Esophagus mucosa (tissue), 1 donor: ENCODE measurements around the gene ERC2. TPM values are rescaled to one million over a fixed set of nuclear protein-coding genes. Genes with fewer than 3 reads are reported as not detected.

Experiments used
- ATAC-seq: fragments of 200-7000 bp; cut with Tn5 transposase; one replicate; pipeline ENCODE4 v1.9.1; 2020
- total RNA-seq: library from RNA; stranded (reverse); gene quantifications from one replicate; pipeline ENCODE4 v1.2.4, GENCODE V29; 2023
- donor health status: DM: yes; HTN: yes; CAD: no.

Gene ERC2
- total RNA-seq, 1 donor from 2014 or later: 0.48 TPM

- ATAC-seq: no peak
Measured at GRCh38 chr3:55631766-55632331, 836.4 kb downstream of the ERC2 start.

- no peak for ATAC-seq
Measured at GRCh38 chr3:55630921-55631299, 837.4 kb downstream of the ERC2 start.

GRCh38 chr3:55630280-55630920, 837.9 kb downstream of the ERC2 start:
- no peak for ATAC-seq

GRCh38 chr3:55629432-55629831, 838.8 kb downstream of the ERC2 start:
- ATAC-seq: no peak

GRCh38 chr3:55626279-55626665, 842.0 kb downstream of the ERC2 start:
- no peak for ATAC-seq

- peak; percentile 95 for ATAC-seq
Measured at GRCh38 chr3:55624238-55624637, 844.0 kb downstream of the ERC2 start.

GRCh38 chr3:55623786-55624185, 844.5 kb downstream of the ERC2 start:
- no peak for ATAC-seq

- no peak for ATAC-seq
Measured at GRCh38 chr3:55622733-55623132, 845.5 kb downstream of the ERC2 start.

GRCh38 chr3:55622116-55622515, 846.2 kb downstream of the ERC2 start:
- ATAC-seq: no peak

- ATAC-seq: no peak
Measured at GRCh38 chr3:55621648-55622047, 846.6 kb downstream of the ERC2 start.

- ATAC-seq: no peak
Measured at GRCh38 chr3:55621026-55621422, 847.2 kb downstream of the ERC2 start.

GRCh38 chr3:55620351-55621025, 847.8 kb downstream of the ERC2 start:
- ATAC-seq: no peak

- no peak for ATAC-seq
Measured at GRCh38 chr3:55619046-55619808, 849.0 kb downstream of the ERC2 start.

- no peak for ATAC-seq
Measured at GRCh38 chr3:55617385-55617784, 850.9 kb downstream of the ERC2 start.

- ATAC-seq: no peak
Measured at GRCh38 chr3:55616803-55617202, 851.5 kb downstream of the ERC2 start.

- ATAC-seq: no peak
Measured at GRCh38 chr3:55615694-55616295, 852.5 kb downstream of the ERC2 start.

- ATAC-seq: no peak
Measured at GRCh38 chr3:55615039-55615693, 853.1 kb downstream of the ERC2 start.

- no peak for ATAC-seq
Measured at GRCh38 chr3:55611121-55611520, 857.1 kb downstream of the ERC2 start.

- ATAC-seq: no peak
Measured at GRCh38 chr3:55609230-55609827, 858.9 kb downstream of the ERC2 start.

GRCh38 chr3:55608301-55608937, 859.8 kb downstream of the ERC2 start:
- no peak for ATAC-seq

- no peak for ATAC-seq
Measured at GRCh38 chr3:55607844-55608243, 860.4 kb downstream of the ERC2 start.

GRCh38 chr3:55607175-55607574, 861.1 kb downstream of the ERC2 start:
- no peak for ATAC-seq
